Measurements from ENCODE around the gene ADAR.

GRCh38 chr1:154549202-154549770, 58.7 kb downstream of the ADAR start:
- TF ChIP-seq, protein P1, sequence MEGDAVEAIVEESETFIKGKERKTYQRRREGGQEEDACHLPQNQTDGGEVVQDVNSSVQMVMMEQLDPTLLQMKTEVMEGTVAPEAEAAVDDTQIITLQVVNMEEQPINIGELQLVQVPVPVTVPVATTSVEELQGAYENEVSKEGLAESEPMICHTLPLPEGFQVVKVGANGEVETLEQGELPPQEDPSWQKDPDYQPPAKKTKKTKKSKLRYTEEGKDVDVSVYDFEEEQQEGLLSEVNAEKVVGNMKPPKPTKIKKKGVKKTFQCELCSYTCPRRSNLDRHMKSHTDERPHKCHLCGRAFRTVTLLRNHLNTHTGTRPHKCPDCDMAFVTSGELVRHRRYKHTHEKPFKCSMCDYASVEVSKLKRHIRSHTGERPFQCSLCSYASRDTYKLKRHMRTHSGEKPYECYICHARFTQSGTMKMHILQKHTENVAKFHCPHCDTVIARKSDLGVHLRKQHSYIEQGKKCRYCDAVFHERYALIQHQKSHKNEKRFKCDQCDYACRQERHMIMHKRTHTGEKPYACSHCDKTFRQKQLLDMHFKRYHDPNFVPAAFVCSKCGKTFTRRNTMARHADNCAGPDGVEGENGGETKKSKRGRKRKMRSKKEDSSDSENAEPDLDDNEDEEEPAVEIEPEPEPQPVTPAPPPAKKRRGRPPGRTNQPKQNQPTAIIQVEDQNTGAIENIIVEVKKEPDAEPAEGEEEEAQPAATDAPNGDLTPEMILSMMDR (IDR thresholded peaks at IDR 0.05), result no peak
- TF ChIP-seq EP300 (IDR thresholded peaks at IDR 0.05; ENCODE audit: low read depth), result no peak
